Activated gamma-delta T cell treated with Interleukin-2 at 50 U/mL for 16 hours (primary cell): ENCODE measurements around the gene CACNA1B.
"Not testable (repeated sequence)": the region's sequence is repeated elsewhere in the genome, so short reads cannot be mapped to it uniquely, and the experiment has no call there.

Experiments
- DNase-seq: peaks from one replicate; pipeline ENCODE4 v3.0.0-alpha.2; 2020

Gene CACNA1B

GRCh38 chr9:138078846-138079245, 201.3 kb downstream of the CACNA1B start:
- DNase-seq: no peak

- DNase-seq: no peak
Measured at GRCh38 chr9:138080979-138081378, 203.4 kb downstream of the CACNA1B start.

GRCh38 chr9:138082918-138083636, 205.5 kb downstream of the CACNA1B start:
- DNase-seq: no peak

- DNase-seq: no peak
Measured at GRCh38 chr9:138083873-138084272, 206.3 kb downstream of the CACNA1B start.

- no peak for DNase-seq
Measured at GRCh38 chr9:138085568-138085967, 208.0 kb downstream of the CACNA1B start.

- DNase-seq: not testable (repeated sequence)
Measured at GRCh38 chr9:138092057-138092456, 214.5 kb downstream of the CACNA1B start.

- no peak for DNase-seq
Measured at GRCh38 chr9:138094028-138094427, 216.4 kb downstream of the CACNA1B start.

- DNase-seq: no peak
Measured at GRCh38 chr9:138095813-138096518, 218.4 kb downstream of the CACNA1B start.

GRCh38 chr9:138096519-138096845, 218.9 kb downstream of the CACNA1B start:
- no peak for DNase-seq

GRCh38 chr9:138097501-138097991, 220.0 kb downstream of the CACNA1B start:
- no peak for DNase-seq

GRCh38 chr9:138098116-138098907, 220.7 kb downstream of the CACNA1B start:
- DNase-seq: no peak

GRCh38 chr9:138098908-138099791, 221.6 kb downstream of the CACNA1B start:
- DNase-seq: no peak

GRCh38 chr9:138099803-138100598, 222.4 kb downstream of the CACNA1B start:
- DNase-seq: no peak

GRCh38 chr9:138100711-138101350, 223.2 kb downstream of the CACNA1B start:
- no peak for DNase-seq

GRCh38 chr9:138101444-138102234, 224.1 kb downstream of the CACNA1B start:
- DNase-seq: no peak

GRCh38 chr9:138102246-138103051, 224.9 kb downstream of the CACNA1B start:
- no peak for DNase-seq

GRCh38 chr9:138103111-138103848, 225.7 kb downstream of the CACNA1B start:
- DNase-seq: no peak

GRCh38 chr9:138103849-138104206, 226.2 kb downstream of the CACNA1B start:
- no peak for DNase-seq
